Glutamatergic neuron (in vitro differentiated cells): ENCODE data around the gene ABTB2. TPM values are rescaled to one million over a fixed set of nuclear protein-coding genes. Genes with fewer than 3 reads are reported as not detected.

Experiments used
- DNase-seq: peaks from one replicate; pipeline ENCODE4 v3.0.0; 2022
- H3K27ac Mint-ChIP-seq: one replicate; pipeline ENCODE4 v1.8.0; 2020; ENCODE audit warnings: mild to moderate bottlenecking, mixed read lengths, inconsistent platforms; ENCODE audit not compliant: unreplicated experiment
- H3K27me3 Mint-ChIP-seq: one replicate; pipeline ENCODE4 v1.8.0; 2020; ENCODE audit warnings: mild to moderate bottlenecking, moderate library complexity, mixed read lengths, inconsistent platforms; ENCODE audit not compliant: unreplicated experiment
- H3K36me3 Mint-ChIP-seq: one replicate; pipeline ENCODE4 v1.8.0; 2020; ENCODE audit warnings: mild to moderate bottlenecking, mixed read lengths, inconsistent platforms; ENCODE audit not compliant: unreplicated experiment
- H3K4me1 Mint-ChIP-seq: one replicate; pipeline ENCODE4 v1.8.0; 2020; ENCODE audit warnings: mild to moderate bottlenecking, low read depth, mixed read lengths, inconsistent platforms; ENCODE audit not compliant: unreplicated experiment
- H3K4me3 Mint-ChIP-seq: one replicate; pipeline ENCODE4 v1.8.0; 2020; ENCODE audit warnings: mild to moderate bottlenecking, mixed read lengths, inconsistent platforms; ENCODE audit not compliant: unreplicated experiment
- H3K9me3 Mint-ChIP-seq: one replicate; pipeline ENCODE4 v1.8.0; 2020; ENCODE audit warnings: mild to moderate bottlenecking, moderate library complexity, mixed read lengths, inconsistent platforms; ENCODE audit not compliant: unreplicated experiment
- CTCF ChIP-seq: fragments of 200-600 bp; sonication (generic); IDR thresholded peaks from one replicate; pipeline ENCODE4 v1.5.0; 2021; ENCODE audit not compliant: partially characterized antibody, unreplicated experiment
- total RNA-seq: library from RNA; stranded (reverse); fragmentation: NEBNext Ultra II Directional; extraction: Animal tissue kit (Norgen Biotek cat#: 25700); gene quantifications from one replicate; pipeline ENCODE4 v1.2.1, GENCODE V29; 2021; ENCODE audit not compliant: unreplicated experiment

ABTB2 gene
- total RNA-seq, 1 donor from 2014 or later = 9.3 TPM

GRCh38 chr11:34225091-34225490 lies 132.7 kb downstream of the ABTB2 start:
- no peaks in the 10 kb centered on the region for H3K9me3 Mint-ChIP-seq
- H3K4me3 Mint-ChIP-seq = no peak overlapping the region
- no peaks in the 10 kb centered on the region for H3K27me3 Mint-ChIP-seq
- TF ChIP-seq CTCF = no peak
- H3K27ac Mint-ChIP-seq = no peak overlapping the region
- no peak for DNase-seq
- peaks cover 9% of the 10 kb centered on the region for H3K4me1 Mint-ChIP-seq
- H3K36me3 Mint-ChIP-seq = no peaks in the 10 kb centered on the region

GRCh38 chr11:34224434-34224966 lies 133.3 kb downstream of the ABTB2 start:
- Mint-ChIP-seq H3K36me3 (no peaks in the 10 kb centered on the region), H3K27ac (no peak overlapping the region), H3K27me3 (no peaks in the 10 kb centered on the region), H3K9me3 (no peaks in the 10 kb centered on the region), H3K4me3 (no peak overlapping the region), H3K4me1 (peaks cover 9% of the 10 kb centered on the region)
- TF ChIP-seq CTCF = no peak
- DNase-seq = no peak

- H3K4me3 Mint-ChIP-seq = no peak overlapping the region
- peaks cover under 1% of the 10 kb centered on the region for H3K27me3 Mint-ChIP-seq
- no peak for TF ChIP-seq CTCF
- no peaks in the 10 kb centered on the region for H3K36me3 Mint-ChIP-seq
- H3K9me3 Mint-ChIP-seq = no peaks in the 10 kb centered on the region
- no peak overlapping the region for H3K27ac Mint-ChIP-seq
- no peak for DNase-seq
- H3K4me1 Mint-ChIP-seq = peaks cover 9% of the 10 kb centered on the region
Measured at GRCh38 chr11:34223907-34224306, 133.9 kb downstream of the ABTB2 start.

- H3K4me1 Mint-ChIP-seq = peaks cover 9% of the 10 kb centered on the region
- no peak overlapping the region for H3K4me3 Mint-ChIP-seq
- no peaks in the 10 kb centered on the region for H3K9me3 Mint-ChIP-seq
- no peak overlapping the region for H3K27ac Mint-ChIP-seq
- TF ChIP-seq CTCF = no peak
- DNase-seq = no peak
- H3K27me3 Mint-ChIP-seq = peaks cover 2% of the 10 kb centered on the region
- no peaks in the 10 kb centered on the region for H3K36me3 Mint-ChIP-seq
Measured at GRCh38 chr11:34223021-34223813, 134.6 kb downstream of the ABTB2 start.

GRCh38 chr11:34222030-34222429 lies 135.8 kb downstream of the ABTB2 start:
- Mint-ChIP-seq H3K36me3 (no peaks in the 10 kb centered on the region), H3K9me3 (no peaks in the 10 kb centered on the region), H3K27ac (no peak overlapping the region), H3K4me1 (peaks cover 9% of the 10 kb centered on the region), H3K4me3 (no peak overlapping the region), H3K27me3 (peaks cover 2% of the 10 kb centered on the region)
- no peak for DNase-seq
- TF ChIP-seq CTCF = no peak
